ENCODE measurements around the gene TESMIN. TPM values are rescaled to one million over a fixed set of nuclear protein-coding genes. Genes with fewer than 3 reads are reported as not detected.

TESMIN gene
- total and polyA plus RNA-seq, 2 of the 4 experiments (the other 2 are of a cell fraction): 0.90 to 2.2 TPM

DNA sequence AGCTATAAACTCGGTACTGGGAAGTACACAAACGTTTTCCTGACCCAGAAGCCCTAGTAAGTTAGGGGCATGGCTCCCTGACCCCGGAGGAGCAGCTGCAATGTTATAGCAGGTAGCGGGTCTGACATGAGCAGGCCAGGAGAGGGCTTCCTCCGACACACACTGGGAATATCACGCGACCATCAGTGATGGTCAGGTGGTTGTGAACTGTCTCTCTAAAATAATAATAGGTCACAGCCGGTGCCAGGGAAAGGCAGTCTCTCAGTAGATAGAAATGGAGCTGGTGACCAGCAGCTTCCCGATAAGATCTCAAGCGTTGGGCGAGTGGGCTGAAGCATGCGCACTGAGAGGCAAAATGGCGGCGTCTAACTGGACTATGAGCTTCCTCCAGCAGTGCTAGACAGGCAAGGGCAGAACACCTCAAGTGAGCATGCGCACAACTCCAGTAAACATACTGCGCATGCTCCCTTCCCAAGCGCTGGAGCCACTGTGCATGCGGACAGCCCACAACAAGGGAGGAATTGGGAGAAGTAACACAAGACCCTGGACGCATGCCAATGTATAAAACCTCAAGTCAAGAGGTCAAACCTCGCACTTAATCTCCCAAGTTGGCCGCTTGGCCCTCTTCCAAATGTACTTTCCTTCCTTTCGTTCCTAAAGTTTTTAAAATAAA is 22.3 kb upstream of the TESMIN start:
- no peak overlapping the region for H3K27ac ChIP-seq (ENCODE audit: insufficient read depth, low read length)
- H3K4me1 ChIP-seq (ENCODE audit: control insufficient read depth, insufficient read depth, low read length): peaks cover 2% of the 10 kb centered on the region; the same call in 1 of the 2 replicates
- peaks cover 68% of the 10 kb centered on the region for H3K36me3 ChIP-seq (ENCODE audit: control insufficient read depth, insufficient read depth, low read length)
- ChIA-PET POLR2A (ENCODE audit: unreplicated experiment) (no interaction called here), CTCF (interaction anchor here (0.6 kb wide), 2 partner anchors 13 to 224 kb away, joined by 3 read pairs; no protein-coding TSS in a partner anchor)
- H4K8ac ChIP-seq (ENCODE audit: low read depth in 2 of 2, low read length in 2 of 2): peak overlapping the region; percentile 28 to 45; a peak in 2 of 4 replicates
- no peaks in the 10 kb centered on the region for H3K9me3 ChIP-seq (ENCODE audit: control insufficient read depth, insufficient read depth, low read length)
- H2AK5ac ChIP-seq (ENCODE audit: low read depth, low read length): no peak overlapping the region
- ATAC-seq (ENCODE audit: low read depth) (peak; percentile 66), DNase-seq (peak; percentile 85)
- H2AFZ ChIP-seq (replicated peaks; ENCODE audit: low read length, poor library complexity): peak overlapping the region; percentile 60
- H2BK120ac ChIP-seq (ENCODE audit: low read depth, low read length): no peak overlapping the region
- no peak overlapping the region for H3K18ac ChIP-seq (ENCODE audit: low read depth, low read length)
- H3K79me1 ChIP-seq (ENCODE audit: low read depth in 1 of 2, low read length in 2 of 2): no peaks in the 10 kb centered on the region
- no peak overlapping the region for H3K4ac ChIP-seq (ENCODE audit: low read depth, low read length)
- TF ChIP-seq NFE2L2 (IDR thresholded peaks at IDR 0.05; ENCODE audit: low read depth, low read length): no peak
- TF ChIP-seq FOS (IDR thresholded peaks at IDR 0.05; ENCODE audit: low read depth, low read length): no peak
- TF ChIP-seq RCOR1 (IDR thresholded peaks at IDR 0.05; ENCODE audit: insufficient replicate concordance, low read length): no peak
- TF ChIP-seq CHD1 (IDR thresholded peaks at IDR 0.05; ENCODE audit: low read depth, low read length): no peak
- TF ChIP-seq, protein P1, sequence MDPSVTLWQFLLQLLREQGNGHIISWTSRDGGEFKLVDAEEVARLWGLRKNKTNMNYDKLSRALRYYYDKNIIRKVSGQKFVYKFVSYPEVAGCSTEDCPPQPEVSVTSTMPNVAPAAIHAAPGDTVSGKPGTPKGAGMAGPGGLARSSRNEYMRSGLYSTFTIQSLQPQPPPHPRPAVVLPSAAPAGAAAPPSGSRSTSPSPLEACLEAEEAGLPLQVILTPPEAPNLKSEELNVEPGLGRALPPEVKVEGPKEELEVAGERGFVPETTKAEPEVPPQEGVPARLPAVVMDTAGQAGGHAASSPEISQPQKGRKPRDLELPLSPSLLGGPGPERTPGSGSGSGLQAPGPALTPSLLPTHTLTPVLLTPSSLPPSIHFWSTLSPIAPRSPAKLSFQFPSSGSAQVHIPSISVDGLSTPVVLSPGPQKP (IDR thresholded peaks at IDR 0.05; ENCODE audit: borderline replicate concordance, low read depth, low read length): no peak
- TF ChIP-seq MAZ (IDR thresholded peaks at IDR 0.05; ENCODE audit: borderline replicate concordance, low read depth, low read length): no peak
- no peak for TF ChIP-seq SMC3 (IDR thresholded peaks at IDR 0.05; ENCODE audit: low read depth, low read length)
- TF ChIP-seq POLR2A (IDR thresholded peaks at IDR 0.05; ENCODE audit: low read depth, low read length): no peak
- TF ChIP-seq BHLHE40 (IDR thresholded peaks at IDR 0.05; ENCODE audit: low read depth, low read length): no peak
- no peak for TF ChIP-seq RFX5 (IDR thresholded peaks at IDR 0.05; ENCODE audit: low read depth, low read length)
- TF ChIP-seq MAFK (IDR thresholded peaks at IDR 0.05; ENCODE audit: low read depth, low read length): no peak
- TF ChIP-seq, protein P2, sequence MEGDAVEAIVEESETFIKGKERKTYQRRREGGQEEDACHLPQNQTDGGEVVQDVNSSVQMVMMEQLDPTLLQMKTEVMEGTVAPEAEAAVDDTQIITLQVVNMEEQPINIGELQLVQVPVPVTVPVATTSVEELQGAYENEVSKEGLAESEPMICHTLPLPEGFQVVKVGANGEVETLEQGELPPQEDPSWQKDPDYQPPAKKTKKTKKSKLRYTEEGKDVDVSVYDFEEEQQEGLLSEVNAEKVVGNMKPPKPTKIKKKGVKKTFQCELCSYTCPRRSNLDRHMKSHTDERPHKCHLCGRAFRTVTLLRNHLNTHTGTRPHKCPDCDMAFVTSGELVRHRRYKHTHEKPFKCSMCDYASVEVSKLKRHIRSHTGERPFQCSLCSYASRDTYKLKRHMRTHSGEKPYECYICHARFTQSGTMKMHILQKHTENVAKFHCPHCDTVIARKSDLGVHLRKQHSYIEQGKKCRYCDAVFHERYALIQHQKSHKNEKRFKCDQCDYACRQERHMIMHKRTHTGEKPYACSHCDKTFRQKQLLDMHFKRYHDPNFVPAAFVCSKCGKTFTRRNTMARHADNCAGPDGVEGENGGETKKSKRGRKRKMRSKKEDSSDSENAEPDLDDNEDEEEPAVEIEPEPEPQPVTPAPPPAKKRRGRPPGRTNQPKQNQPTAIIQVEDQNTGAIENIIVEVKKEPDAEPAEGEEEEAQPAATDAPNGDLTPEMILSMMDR (conservative IDR thresholded peaks at IDR 0.05; ENCODE audit: low read depth, low read length): no peak
- TF ChIP-seq, protein P3, sequence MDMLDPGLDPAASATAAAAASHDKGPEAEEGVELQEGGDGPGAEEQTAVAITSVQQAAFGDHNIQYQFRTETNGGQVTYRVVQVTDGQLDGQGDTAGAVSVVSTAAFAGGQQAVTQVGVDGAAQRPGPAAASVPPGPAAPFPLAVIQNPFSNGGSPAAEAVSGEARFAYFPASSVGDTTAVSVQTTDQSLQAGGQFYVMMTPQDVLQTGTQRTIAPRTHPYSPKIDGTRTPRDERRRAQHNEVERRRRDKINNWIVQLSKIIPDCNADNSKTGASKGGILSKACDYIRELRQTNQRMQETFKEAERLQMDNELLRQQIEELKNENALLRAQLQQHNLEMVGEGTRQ (IDR thresholded peaks at IDR 0.05; ENCODE audit: low read depth, low read length): no peak
- no peak overlapping the region; the same call in 1 of the 2 replicates for H4K91ac ChIP-seq (ENCODE audit: insufficient read depth, low read depth, low read length)
- H3K23ac ChIP-seq (ENCODE audit: low read depth, low read length): no peak overlapping the region
- no peak overlapping the region for H3K14ac ChIP-seq (replicated peaks; ENCODE audit: low read depth, low read length)
- no peak overlapping the region for H2BK5ac ChIP-seq (ENCODE audit: low read depth, low read length, poor library complexity, severe bottlenecking)
- H3K4me3 ChIP-seq (ENCODE audit: insufficient read depth, low read depth, low read length): no peak overlapping the region
- dilution Hi-C loops (cut with HindIII; ENCODE audit: low sequenced_read_pairs, unreplicated experiment) (no loop called here), in situ Hi-C loops (cut with MboI; ENCODE audit: low sequenced_read_pairs) (no loop called here), intact Hi-C loops (cut with micrococcal nuclease) (no loop called here)
- H3K4me2 ChIP-seq (ENCODE audit: low read depth, low read length): no peak overlapping the region
- H3K9me1 ChIP-seq (ENCODE audit: insufficient read depth, low read length): no peaks in the 10 kb centered on the region
- H2BK20ac ChIP-seq (ENCODE audit: low read depth, low read length): no peak overlapping the region
- no peak overlapping the region for H4K5ac ChIP-seq (ENCODE audit: low read depth, low read length)
- no peak overlapping the region for H3K9ac ChIP-seq (ENCODE audit: low read depth, low read length)
- H3K56ac ChIP-seq (ENCODE audit: extremely low read depth, insufficient read depth, low read length): no peak overlapping the region
- no peaks in the 10 kb centered on the region; the same call in 1 of the 2 replicates for H4K20me1 ChIP-seq (ENCODE audit: insufficient read depth, low read length)
- H3K27me3 ChIP-seq (ENCODE audit: control insufficient read depth, insufficient read depth, low read length): no peaks in the 10 kb centered on the region
- BruUV-seq (replicated peaks): no TSS peak
- H2BK15ac ChIP-seq (ENCODE audit: low read depth, low read length): no peak overlapping the region
- H2AK9ac ChIP-seq (replicated peaks; ENCODE audit: low read depth, low read length, poor library complexity): no peak overlapping the region
- 70% methylated on average over 10 of the region's 22 CpGs; no CpG with 5 or more reads in 1 of the 2 experiments for WGBS, 2 experiments (ENCODE audit: extremely low coverage in 2 of 2, insufficient read length in 1 of 2)

Data from IMR-90 (cell line).